HT1080 (cell line): ENCODE measurements around the gene NOVA2. TPM values are rescaled to one million over a fixed set of nuclear protein-coding genes. Genes with fewer than 3 reads are reported as not detected.

ENCODE experiments used
- DNase-seq: peaks from one replicate; pipeline ENCODE4 v3.0.0-alpha.2; 2015; ENCODE audit warnings: low read depth
- total RNA-seq: library from RNA; depleted of rRNA; stranded (reverse); fragments of >200 nt; shearing (Covaris generic); gene quantifications from 2 replicates; pipeline ENCODE4 v1.2.3, GENCODE V29; 2014

The NOVA2 gene
- total RNA-seq, 1 experiment from 2014 or later = 0.59 TPM

DNA sequence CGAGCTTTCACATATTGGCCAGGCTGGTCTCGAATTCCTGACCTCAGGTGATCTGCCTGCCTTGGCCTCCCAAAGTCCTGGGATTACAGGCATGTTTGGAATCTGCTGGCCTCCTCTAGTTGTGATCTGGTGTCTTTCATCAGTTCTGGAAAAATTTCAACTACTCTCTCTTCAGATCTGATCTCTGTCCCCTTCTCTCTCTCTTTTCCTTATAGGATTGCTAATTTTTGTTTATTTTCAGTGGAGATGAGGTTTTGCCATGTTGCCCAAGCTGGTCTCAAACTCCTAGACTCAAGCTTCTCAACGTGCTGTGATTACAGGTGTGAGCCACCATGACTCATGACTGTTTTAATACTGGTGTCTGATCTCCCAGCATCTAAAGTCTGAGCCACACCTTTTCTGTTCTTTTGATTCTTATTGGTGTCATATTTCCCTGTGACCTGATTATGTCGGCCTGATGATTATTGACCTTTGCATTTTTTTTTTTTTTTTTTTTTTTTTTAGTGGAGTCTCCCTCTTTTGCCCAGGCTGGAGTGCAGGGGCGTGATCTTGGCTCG, 48.7 kb downstream of the NOVA2 start:
- DNase-seq = no peak

DNA sequence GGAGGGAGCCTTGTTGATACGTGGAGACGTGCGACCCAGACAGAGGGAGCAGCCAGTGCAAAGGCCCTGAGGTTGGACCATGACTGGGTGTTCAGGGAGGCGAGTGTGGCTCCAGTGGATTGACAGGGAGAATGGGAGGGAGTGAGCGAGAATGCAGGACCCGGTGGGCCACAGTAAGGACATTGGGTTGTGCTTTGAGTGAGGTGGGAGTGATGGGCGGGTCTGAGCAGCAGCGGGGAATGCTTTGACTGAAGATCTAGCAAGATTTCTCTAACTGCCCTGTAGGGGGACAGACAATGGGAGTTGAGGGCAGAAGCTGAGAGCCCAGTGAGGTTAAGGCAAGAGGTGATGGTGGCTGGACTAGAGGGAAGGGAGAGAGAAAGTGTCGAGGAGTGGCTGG, 51.4 kb downstream of the NOVA2 start:
- DNase-seq = no peak

DNA sequence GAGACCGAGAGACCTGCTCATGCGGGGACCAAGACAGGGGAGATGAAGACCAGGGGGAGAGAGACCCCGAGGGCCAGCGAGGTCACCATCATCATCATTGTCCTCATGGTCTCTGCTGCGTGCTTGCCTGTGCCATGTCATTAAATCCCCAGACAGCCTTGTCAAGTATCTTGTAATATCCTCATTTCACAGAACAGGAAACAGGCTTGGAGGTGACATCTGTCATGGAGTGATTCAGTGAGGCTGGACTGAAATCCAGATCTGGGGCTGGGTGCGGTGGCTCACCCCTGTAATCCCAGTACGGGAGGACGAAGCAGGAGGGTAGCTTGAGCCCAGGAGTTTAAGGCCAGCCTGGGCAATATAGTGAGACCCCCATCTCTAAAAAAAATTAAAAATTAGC, 53.2 kb downstream of the NOVA2 start:
- DNase-seq = no peak

DNA sequence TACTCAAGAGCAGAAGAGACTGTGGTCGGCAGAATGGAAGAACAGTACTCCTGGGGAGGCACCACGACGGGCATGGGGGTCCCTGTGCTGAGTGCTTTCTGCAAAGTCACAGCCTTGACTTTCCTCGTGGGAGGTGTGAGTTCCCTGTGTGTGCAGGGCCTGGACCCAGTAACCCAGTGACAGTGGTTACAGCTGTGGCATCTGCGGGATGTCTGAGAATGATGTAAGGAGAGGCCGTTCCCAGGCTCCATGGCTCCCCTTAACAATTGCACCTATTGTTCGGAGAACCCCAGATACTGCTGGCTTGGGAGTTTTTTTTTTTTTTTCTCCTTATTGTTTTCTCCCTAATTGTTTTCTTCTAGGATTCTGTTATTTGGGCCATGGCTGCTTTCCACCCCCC, 54.0 kb downstream of the NOVA2 start:
- peak; percentile 44 for DNase-seq

DNA sequence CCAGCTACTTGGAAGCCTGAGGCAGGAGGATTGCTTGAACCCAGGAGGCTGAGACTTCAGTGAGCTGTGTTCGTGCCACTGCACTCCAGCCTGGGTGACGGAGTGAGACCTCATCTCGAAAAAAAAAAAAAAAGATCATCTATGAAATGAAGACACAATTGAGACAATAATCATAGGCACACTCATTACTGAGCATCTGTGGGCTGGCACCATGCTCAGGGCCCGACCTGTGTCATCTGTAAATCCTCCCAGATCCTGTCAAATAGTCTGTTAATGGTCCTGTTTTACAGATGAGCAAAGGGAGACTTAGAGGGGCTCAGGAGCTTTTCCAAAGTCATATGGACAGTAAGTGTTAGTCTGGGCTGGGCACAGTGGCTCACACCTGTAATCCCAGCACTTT, 54.9 kb downstream of the NOVA2 start:
- DNase-seq = no peak

DNA sequence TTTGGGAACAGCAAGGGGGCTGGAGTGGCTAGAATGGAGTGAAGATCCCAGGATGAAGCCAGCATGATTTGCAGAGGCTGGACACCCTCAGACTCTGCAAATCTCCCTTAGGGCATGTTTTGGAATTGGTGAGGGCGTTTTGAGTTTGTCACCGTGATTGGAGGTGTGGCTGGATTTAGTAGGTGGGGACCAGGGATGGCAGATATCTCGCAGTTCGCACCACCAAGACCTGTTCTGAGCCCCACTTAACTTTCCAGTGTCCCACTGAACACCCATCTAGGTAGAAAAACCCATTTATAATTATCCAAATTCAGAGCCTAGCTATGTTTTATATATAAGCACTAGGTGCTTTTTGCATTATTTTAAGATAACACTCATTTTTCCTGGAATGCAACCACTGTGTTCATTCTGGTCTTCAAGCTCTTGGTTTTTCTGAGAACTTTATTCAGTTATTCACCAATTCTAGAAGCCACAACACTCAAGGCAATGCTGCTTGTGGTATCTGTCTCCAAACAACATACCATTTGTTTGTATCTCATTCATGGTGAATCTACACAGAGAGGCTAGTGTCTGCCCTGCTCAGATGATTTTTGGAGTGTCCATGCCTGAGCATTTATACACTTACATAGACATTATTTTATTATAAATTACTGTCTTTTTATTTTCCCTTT, 56.1 kb downstream of the NOVA2 start:
- DNase-seq = no peak

DNA sequence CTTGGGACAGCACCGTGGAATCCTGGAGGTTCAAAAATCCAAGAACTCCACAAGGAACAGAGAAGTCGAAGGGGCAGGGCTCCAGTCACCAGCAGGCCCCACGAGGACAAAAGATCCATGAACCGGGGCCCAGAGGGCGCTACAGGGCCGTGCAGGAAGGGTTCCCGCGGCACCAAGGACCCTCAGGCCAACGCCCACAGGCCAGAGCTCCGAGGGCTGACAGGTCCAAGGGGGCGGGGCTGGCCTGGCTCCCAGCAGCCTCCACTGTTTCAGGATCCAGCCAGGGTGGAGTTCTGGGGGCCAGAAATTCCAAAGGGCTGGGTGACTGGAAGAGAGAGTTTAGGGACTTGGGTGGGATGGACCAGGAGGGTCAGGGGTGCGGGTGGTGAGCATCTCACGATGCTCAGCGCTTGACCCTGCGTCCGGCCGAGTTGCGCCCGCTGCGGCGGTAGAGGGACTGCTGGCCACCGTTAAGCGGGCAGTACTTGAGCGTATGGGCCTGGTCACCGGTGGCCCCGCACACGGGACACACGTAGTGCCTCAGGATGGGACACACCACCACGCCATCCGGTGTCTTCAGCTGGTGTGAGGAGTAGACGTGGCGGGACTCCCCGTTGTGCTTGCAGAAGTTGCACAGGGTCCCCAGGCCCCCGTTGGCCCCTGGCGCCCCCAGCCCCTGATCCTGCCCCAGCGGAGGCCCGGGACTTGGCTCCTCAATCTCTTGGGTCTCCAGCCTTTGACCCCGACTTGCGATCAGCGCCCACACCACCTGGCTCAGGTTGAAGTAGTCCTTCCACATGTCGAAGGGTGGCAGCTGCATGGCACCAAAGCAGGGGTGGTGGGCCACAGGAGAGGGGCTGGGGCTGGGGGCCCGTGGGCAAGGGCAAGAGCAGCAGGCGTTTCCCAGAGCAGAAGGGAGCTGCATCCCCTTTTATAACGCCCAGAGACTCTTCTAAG, 59.5 kb downstream of the NOVA2 start, which contains the start of gene NANOS2:
TSS of gene NANOS2 (minus strand) at position 905 of the 957 bp plus-strand sequence. CDS start at position 820, 85 bp downstream.
- DNase-seq = peak; percentile 28

DNA sequence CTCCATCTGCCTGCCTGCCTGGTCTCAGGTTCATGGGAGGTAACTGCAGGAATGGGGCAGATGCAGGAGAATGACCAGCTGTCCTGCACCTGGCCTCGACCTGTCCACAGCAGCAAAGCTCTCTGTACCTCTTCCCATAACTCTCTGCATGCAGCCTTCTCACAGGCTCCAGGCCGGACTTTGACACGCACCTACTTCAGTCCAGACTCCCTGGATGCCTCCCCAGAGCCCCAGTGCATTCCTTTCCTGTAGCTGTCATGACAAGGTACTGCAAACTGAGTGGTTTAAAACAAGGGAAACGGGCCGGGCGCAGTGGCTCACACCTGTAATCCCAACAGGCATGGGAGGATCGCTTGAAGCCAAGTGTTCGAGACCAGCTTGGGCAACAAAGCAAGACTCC, 62.4 kb downstream of the NOVA2 start:
- no peak for DNase-seq

DNA sequence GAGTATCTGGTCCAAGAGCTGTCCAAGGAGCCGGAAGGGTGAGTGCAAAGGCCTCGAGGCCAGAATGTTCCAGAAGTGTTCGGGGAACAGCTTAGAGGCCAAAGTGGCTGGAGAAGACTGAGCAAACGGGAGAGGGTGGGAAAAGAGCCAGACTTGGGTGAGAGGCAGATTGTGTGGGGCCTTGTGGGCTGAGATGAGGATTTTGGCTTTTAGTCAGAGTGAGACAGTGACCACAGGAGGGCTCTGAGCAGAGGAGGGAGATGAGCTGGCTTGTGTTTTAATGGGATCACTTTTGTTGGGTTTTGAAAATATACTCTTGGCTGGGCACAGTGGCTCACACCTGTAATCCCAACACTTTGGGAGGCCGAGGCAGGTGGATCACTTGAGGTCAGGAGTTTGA, 64.7 kb downstream of the NOVA2 start:
- peak; percentile 36 for DNase-seq

DNA sequence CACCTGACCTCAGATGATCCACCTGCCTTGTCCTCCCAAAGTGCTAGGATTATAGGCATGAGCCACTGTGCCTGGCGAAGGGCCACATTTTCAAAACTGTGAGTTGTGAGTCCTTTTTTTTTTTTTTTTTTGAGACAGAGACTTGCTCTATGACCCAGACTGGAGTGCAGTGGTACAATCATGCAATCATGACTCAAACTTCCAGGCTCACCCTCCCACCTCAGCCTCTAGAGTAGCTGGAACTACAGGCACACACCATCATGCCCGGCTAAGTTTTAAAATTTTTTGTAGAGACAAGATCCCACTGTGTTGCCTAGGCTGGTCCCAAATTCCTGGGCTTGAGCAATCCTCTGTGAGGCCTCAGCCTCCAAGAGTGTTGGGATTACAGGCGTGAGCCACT, 67.4 kb downstream of the NOVA2 start:
- peak; percentile 76 for DNase-seq

DNA sequence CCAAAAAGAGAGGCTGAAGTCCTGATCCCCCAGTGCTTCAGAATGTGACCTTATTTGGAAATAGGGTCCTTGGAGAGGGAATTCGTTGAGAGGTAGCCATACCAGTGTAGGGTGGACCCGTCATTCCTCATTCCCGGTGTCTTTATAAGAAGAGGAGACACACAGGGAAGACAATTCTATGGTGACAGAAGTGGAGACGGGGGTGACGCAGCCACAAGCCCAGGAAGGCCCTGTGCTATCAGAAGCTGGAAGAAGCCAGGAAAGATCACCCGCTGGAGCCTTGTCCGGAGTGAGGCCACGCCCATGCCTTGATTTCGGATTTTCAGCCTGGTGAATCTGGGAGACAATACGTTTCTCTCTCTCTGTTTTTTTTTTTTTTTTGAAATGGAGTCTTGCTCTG, 68.7 kb downstream of the NOVA2 start:
- DNase-seq = no peak

DNA sequence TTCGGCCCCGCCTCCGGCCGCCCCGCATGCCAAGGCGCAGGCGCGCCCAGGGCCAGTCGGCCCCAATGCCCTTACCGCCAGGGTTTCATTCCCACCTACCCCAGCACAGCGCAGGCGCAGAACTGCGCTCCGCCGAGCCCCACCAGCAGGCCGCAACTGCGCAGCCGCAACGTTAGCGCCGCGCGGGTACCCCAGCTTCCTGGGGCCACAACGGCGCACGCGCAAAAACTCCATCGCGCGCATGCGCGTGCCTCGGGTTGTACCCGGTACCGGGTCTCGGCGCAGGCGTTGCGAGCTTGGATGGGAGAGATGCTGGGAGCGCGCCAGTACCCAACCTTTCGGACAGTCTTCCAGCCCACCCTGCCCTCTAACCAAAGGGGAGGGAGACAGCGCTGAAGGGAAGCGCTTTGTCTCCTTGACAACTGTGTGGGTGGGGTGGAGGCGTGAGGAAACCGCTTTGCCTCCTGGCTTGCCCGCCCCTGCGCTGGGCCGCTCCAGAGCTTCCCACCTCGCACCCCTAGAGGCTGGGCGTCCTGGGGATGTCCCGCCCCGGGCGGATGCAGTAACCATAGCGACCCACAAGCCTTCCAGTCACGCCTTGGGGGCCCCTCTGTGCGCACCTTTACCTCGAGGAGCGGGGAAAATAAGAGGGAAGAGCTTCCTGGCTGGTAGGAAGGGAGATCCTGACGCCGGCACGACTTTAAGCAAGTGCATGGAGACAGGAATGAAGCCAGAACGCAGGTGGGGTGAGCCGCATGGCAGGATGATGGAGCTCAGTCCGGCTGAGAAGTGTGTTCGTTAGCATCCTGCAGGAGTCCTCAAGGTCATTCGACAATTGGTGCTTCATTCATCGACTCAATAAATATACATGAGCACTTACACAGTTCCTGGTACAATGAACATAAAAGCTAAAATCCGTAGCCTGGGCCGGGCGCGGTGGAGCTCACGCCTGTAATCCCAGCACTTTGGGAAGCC, 70.7 kb downstream of the NOVA2 start:
- DNase-seq = peak; percentile 95

DNA sequence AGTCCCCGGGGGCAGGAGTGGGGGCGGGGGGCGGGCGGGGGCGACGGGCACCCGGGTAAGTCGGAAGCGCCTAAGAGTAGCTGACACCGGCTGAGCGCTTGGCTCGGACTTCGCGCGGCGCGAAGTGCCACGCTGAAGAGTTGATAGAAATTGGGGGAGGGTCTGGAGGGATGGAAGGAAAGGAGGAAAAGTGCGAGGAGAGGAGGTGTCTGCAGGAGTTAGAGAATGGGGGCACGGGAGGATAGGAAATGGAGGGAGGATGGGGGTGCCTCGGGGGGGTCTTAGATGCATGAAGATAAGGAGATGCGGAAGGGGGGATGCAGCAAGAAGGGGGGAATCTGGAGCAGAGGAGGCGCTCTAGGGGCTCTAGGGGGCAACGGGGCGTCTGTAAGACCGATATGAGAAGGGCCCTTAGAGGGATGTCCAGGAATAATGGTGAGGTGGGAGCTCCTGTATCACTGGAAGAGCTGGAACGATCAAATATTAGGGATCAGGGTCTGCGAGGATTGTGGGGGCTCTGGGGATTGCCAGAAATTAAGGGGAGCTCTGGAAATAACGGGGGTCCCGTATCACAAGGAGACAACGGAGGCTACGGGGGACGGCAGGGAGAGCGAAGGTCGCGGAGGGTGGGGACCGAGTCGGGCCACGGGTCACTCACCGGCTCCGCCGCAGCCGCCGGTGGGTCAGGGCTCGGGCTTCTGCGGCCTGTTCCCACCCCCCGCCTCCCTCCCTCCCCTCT, 71.6 kb downstream of the NOVA2 start, which contains the start of gene MYPOP:
TSS of gene MYPOP (minus strand) at position 702 of the 739 bp plus-strand sequence. CDS start 840 bp downstream, outside the sequence.
- DNase-seq = no peak

DNA sequence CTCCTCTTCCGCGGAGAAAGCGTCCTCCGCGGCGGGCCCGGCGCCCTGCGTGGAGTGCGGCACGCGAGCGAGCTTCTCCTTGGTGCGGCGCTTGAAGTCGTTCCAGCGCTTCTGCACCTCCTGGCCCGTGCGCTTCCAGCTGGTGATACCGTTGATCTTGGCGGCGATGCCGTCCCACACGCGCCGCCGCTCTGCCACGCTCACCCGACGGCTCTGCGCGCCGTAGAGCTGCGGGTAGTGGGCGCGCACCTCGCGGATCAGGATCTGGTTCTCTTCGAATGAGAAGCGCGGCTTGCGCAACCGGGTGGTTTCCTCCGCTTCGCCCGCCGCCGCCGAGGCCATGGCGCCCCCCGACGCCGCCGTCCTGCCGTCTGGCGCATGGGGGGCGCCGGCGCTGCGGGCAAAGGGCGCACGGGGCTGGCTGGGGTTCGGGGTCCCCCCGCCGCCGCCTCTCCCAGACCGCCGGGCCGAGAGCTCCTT, 72.2 kb downstream of the NOVA2 start:
- no peak for DNase-seq

DNA sequence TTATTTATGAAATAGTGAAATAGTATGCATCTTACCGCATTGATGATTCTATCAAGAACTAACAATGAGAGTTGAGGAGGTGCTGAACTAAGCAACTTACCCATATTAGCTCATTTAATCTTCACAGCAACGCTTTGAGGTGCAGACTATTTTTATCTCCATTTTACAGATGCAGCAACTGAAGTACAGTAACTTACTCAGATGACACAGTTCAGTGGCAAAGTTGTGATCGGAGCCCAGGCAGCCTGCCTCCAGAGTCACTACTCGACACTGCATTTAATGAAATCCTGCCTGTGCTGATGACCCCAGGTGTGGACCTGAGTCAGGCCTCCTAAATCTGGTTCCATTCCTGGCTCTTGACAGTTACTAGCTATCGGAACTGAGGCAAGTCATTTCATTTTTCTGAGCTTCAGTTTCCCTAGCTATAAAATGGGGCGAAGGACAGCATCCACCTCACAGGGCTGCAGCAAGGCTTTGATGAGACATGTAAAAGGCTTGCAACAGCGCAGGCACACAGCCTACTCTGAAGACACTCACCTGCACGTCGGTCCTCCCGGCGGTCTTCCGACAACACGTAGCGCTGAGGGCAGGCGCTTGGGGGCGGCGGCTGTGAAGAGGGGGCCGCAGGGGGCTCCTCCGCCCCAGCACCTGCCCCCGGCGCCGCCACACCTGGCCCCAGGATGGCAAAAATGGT, 72.8 kb downstream of the NOVA2 start:
- no peak for DNase-seq

DNA sequence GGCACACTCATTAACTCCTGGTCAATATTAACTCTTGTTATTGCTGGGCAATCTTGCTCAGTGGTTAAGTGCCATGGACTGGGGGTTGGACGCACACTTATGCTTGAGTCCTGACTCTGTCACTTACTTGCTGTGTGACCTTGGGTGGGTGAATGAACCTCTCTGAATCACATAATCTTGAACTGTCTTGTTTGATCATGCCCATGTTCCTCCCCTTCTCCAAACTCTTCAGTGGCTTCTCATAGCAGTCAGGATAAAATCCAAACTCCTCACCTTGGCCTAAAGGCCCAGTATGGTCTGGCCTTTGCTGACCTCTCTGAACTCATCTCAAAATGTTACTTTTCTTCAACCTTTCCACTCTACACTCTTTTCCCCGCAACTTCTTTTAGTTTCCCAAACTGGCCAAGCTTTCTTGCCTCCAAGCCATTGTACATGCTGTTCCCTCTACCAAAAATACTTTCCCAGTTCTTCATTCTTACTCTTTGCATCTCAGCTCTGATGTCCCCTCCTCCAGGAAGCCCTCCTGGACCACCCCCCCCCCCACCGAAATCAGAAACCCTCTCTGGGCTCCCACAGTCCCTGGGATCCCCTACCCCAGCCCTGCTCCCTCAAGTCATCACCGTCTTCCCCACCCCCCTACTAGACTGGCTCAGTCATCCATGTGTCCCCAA, 73.6 kb downstream of the NOVA2 start:
- DNase-seq = no peak

DNA sequence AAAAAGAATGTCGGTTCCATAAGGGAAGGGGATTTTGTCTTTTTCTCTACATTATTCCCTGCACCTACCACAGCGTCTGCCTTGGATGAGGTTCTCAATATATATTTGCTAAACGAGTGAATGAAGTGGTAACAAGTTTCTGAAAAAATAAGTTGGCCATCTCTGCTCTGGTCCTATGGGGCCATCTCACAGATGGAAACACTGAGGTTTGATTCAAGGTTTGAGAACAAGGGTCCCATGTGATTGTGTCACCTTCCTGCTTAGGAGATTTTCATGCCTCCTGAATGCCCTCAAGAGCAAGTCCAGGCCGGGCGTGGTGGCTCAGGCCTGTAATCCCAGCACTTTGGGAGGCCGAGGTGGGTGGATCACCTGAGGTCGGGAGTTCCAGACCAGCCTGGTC, 74.4 kb downstream of the NOVA2 start:
- no peak for DNase-seq

DNA sequence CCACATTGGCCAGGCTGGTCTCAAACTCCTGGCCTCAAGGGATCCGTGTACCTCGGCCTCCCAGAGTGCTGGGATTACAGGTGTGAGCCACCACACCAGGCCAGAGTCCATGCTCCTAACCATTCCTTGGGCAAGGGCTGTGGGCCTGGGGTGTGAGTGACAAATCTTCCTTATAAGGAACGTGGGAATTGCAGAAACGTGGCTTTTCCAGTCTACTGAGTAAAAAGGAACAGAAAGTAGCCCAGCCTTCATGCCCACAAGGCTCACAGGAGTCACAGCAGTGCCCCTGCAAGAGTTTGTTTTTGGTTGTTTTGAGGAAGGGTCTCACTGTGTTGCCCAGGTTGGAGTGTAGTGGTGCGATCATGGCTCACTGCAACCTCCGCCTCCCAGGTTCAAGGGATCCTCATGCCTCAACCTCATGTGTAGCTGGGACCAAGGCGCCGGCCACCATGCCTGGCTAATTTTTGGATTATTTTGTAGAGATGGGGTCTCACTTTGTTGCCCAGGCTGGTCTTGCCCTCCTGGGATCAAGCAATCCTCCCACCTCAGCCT, 76.3 kb downstream of the NOVA2 start:
- DNase-seq = no peak
